ENCODE results near the gene CD40LG.

CD40LG gene

DNA sequence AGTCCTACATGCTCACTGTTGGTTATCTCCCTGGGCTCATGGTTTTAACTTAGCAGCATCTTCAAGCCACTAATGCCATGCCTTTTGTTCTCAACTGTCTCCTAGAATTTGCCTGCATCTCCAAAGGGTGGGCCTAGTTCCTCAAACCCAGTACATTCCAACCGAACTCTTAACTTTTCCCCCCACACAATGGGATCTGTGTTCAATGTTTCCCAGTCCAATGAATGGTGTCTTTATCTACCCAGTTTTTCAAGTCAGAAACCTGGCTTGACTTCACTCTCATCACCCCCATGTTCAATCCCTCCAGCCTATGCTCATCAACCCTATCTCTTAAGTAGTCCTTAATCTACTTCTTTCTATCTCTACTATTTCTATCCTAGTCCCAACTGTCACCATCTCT, 12.9 kb downstream of the CD40LG start:
- TF ChIP-seq, protein P1, sequence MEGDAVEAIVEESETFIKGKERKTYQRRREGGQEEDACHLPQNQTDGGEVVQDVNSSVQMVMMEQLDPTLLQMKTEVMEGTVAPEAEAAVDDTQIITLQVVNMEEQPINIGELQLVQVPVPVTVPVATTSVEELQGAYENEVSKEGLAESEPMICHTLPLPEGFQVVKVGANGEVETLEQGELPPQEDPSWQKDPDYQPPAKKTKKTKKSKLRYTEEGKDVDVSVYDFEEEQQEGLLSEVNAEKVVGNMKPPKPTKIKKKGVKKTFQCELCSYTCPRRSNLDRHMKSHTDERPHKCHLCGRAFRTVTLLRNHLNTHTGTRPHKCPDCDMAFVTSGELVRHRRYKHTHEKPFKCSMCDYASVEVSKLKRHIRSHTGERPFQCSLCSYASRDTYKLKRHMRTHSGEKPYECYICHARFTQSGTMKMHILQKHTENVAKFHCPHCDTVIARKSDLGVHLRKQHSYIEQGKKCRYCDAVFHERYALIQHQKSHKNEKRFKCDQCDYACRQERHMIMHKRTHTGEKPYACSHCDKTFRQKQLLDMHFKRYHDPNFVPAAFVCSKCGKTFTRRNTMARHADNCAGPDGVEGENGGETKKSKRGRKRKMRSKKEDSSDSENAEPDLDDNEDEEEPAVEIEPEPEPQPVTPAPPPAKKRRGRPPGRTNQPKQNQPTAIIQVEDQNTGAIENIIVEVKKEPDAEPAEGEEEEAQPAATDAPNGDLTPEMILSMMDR (IDR thresholded peaks at IDR 0.05) = no peak
- no peak overlapping the region for H3K4me2 ChIP-seq (ENCODE audit: low read length)
- H3K27ac ChIP-seq = no peak overlapping the region
- H3K27me3 ChIP-seq (ENCODE audit: control insufficient read depth, insufficient read depth, low read length) = no peaks in the 10 kb centered on the region
- H3K4me3 ChIP-seq (ENCODE audit: low read depth, low read length) = no peak overlapping the region
- H2AFZ ChIP-seq = no peak overlapping the region
- H3K4me1 ChIP-seq = no peaks in the 10 kb centered on the region
- H3K36me3 ChIP-seq (ENCODE audit: control insufficient read depth, insufficient read depth, low read length) = no peaks in the 10 kb centered on the region
- H3K9me3 ChIP-seq (ENCODE audit: control insufficient read depth, low read length) = no peaks in the 10 kb centered on the region
- no peak overlapping the region for H3K9ac ChIP-seq
- H3K79me2 ChIP-seq = no peaks in the 10 kb centered on the region

DNA sequence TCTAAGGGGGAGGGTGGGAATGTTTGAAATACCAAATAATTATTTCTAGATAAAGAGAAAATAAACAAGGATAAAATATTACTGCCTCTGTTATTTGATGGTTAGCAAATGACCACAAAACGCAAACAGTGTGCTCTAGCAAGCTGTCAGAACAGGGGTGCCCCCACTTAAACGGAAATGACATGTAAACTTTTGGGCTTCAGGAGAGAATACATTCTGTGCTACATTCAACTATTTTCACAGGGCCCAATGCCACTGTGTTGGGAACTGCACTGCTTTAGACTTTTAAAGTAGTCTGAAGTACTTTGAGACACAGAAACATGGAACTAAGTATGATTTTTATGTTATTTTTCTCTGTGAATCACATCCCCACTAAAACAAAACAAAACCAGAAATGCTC, 14.1 kb downstream of the CD40LG start:
- no peaks in the 10 kb centered on the region for H3K79me2 ChIP-seq
- no peak overlapping the region for H3K4me3 ChIP-seq (ENCODE audit: low read depth, low read length)
- no peak overlapping the region for H2AFZ ChIP-seq
- no peaks in the 10 kb centered on the region for H3K4me1 ChIP-seq
- no peak overlapping the region for H3K4me2 ChIP-seq (ENCODE audit: low read length)
- TF ChIP-seq, protein P1 (IDR thresholded peaks at IDR 0.05) = no peak
- H3K9ac ChIP-seq = no peak overlapping the region
- no peak overlapping the region for H3K27ac ChIP-seq
- H3K36me3 ChIP-seq (ENCODE audit: control insufficient read depth, insufficient read depth, low read length) = no peaks in the 10 kb centered on the region
- no peaks in the 10 kb centered on the region for H3K9me3 ChIP-seq (ENCODE audit: control insufficient read depth, low read length)
- H3K27me3 ChIP-seq (ENCODE audit: control insufficient read depth, insufficient read depth, low read length) = no peaks in the 10 kb centered on the region

DNA sequence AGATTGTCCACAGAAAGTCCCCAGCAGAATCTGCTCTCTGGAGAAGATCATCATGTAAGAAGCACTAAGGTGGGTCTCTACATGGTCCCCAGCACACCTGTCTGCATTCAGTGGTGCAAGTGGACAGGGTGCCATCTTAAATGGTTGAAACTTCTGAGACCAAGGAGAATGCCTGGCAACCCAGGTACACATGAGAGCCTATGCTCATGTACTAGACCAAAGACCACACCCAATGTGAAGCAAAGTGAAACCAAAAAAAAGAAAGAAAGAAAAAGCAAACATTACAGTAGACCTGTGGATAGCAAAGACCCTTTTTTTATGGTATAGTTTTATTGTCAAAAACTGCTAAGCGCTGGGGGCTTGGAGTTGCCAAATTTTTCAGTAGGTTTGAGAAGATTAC, 15.0 kb downstream of the CD40LG start:
- H3K36me3 ChIP-seq (ENCODE audit: control insufficient read depth, insufficient read depth, low read length) = no peaks in the 10 kb centered on the region
- H3K9me3 ChIP-seq (ENCODE audit: control insufficient read depth, low read length) = no peaks in the 10 kb centered on the region
- no peaks in the 10 kb centered on the region for H3K4me1 ChIP-seq
- no peak overlapping the region for H2AFZ ChIP-seq
- no peak overlapping the region for H3K4me2 ChIP-seq (ENCODE audit: low read length)
- no peaks in the 10 kb centered on the region for H3K27me3 ChIP-seq (ENCODE audit: control insufficient read depth, insufficient read depth, low read length)
- H3K9ac ChIP-seq = no peak overlapping the region
- TF ChIP-seq, protein P1 (IDR thresholded peaks at IDR 0.05) = no peak
- no peaks in the 10 kb centered on the region for H3K79me2 ChIP-seq
- no peak overlapping the region for H3K4me3 ChIP-seq (ENCODE audit: low read depth, low read length)
- no peak overlapping the region for H3K27ac ChIP-seq

DNA sequence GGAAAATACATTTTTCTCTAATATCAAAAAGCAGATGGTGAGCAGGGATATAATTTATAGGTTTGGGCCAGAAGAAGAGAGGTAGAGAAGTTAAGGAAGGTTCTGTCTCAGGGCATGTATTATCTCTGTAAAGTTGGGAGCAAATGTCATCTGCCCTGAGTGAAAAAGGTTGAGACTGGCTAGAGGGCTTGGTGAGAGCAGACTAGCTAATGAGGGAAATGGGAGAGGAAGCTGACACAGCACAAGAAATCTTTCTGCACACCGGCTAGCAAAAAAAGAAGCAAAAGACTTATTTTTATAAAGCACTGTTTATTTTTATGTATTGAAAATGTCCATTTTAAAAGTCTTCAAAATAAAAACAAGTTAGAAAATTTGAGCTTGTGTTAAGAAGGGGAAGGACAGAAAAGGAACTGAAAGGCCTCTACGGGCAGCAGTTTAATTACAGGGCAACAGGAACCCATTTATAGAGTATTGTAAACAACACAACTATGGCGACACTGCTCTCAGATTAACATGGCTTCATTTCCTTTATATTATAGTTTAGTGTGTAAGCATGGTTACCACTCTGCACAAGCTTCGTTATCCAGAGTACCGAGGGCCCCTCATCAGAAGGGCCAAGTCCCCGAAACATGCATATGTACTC, 17.4 kb downstream of the CD40LG start:
- Histone ChIP-seq H3K79me2 (no peaks in the 10 kb centered on the region), H3K4me3 (ENCODE audit: low read depth, low read length) (no peak overlapping the region), H3K4me2 (ENCODE audit: low read length) (no peak overlapping the region), H3K27me3 (ENCODE audit: control insufficient read depth, insufficient read depth, low read length) (no peaks in the 10 kb centered on the region), H2AFZ (no peak overlapping the region), H3K4me1 (no peaks in the 10 kb centered on the region), H3K36me3 (ENCODE audit: control insufficient read depth, insufficient read depth, low read length) (no peaks in the 10 kb centered on the region), H3K9ac (no peak overlapping the region), H3K9me3 (ENCODE audit: control insufficient read depth, low read length) (no peaks in the 10 kb centered on the region), H3K27ac (no peak overlapping the region)
- TF ChIP-seq, protein P1 (IDR thresholded peaks at IDR 0.05) = no peak

DNA sequence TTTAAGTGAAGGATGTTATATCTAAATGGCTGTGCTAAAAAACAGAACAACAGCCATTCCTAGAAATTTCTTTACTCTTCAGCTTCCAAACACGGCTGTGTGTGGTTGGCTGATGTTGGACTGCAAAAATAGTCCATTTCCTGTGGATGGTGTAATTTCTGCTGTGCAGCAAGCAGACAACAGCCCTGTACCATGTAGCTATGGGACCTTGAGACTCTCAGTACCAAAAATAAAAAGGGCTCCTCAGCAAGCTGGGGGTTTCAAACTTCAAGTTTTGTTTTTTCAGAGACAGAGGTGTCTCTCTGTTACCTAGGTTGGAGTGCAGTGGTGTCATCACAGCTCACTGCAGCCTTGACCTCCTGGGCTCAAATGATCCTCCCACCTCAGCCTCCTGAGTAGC, 18.1 kb downstream of the CD40LG start:
- no peaks in the 10 kb centered on the region for H3K27me3 ChIP-seq (ENCODE audit: control insufficient read depth, insufficient read depth, low read length)
- H3K9ac ChIP-seq = no peak overlapping the region
- H3K9me3 ChIP-seq (ENCODE audit: control insufficient read depth, low read length) = no peaks in the 10 kb centered on the region
- TF ChIP-seq, protein P1 (IDR thresholded peaks at IDR 0.05) = no peak
- H2AFZ ChIP-seq = no peak overlapping the region
- no peak overlapping the region for H3K4me2 ChIP-seq (ENCODE audit: low read length)
- no peak overlapping the region for H3K27ac ChIP-seq
- H3K79me2 ChIP-seq = no peaks in the 10 kb centered on the region
- no peaks in the 10 kb centered on the region for H3K4me1 ChIP-seq
- H3K4me3 ChIP-seq (ENCODE audit: low read depth, low read length) = no peak overlapping the region
- no peaks in the 10 kb centered on the region for H3K36me3 ChIP-seq (ENCODE audit: control insufficient read depth, insufficient read depth, low read length)
